NCI-H128 (cell line): ENCODE results near the gene ANTXR1.

Experiments
- DNase-seq: peaks from one replicate; lab custom pipeline; 2025; ENCODE audit not compliant: unreplicated experiment; lab: John Stamatoyannopoulos, UW

ANTXR1 gene

GRCh38 chr2:69203166-69203985, 190.4 kb downstream of the ANTXR1 start:
- no peak for DNase-seq

GRCh38 chr2:69204654-69205053, 191.7 kb downstream of the ANTXR1 start:
- no peak for DNase-seq

GRCh38 chr2:69205076-69205475, 192.1 kb downstream of the ANTXR1 start:
- no peak for DNase-seq

- DNase-seq: no peak
Observed at GRCh38 chr2:69205491-69205890, 192.5 kb downstream of the ANTXR1 start.

- DNase-seq: no peak
Observed at GRCh38 chr2:69208023-69208595, 195.1 kb downstream of the ANTXR1 start.

- DNase-seq: no peak
Observed at GRCh38 chr2:69209482-69209881, 196.5 kb downstream of the ANTXR1 start.

GRCh38 chr2:69210385-69210784, 197.4 kb downstream of the ANTXR1 start:
- DNase-seq: no peak

- DNase-seq: no peak
Observed at GRCh38 chr2:69211048-69211447, 198.1 kb downstream of the ANTXR1 start.

GRCh38 chr2:69211686-69212085, 198.7 kb downstream of the ANTXR1 start:
- no peak for DNase-seq

- no peak for DNase-seq
Observed at GRCh38 chr2:69212238-69213028, 199.5 kb downstream of the ANTXR1 start.

- no peak for DNase-seq
Observed at GRCh38 chr2:69213201-69213600, 200.2 kb downstream of the ANTXR1 start.

GRCh38 chr2:69213782-69214181, 200.8 kb downstream of the ANTXR1 start:
- no peak for DNase-seq

- no peak for DNase-seq
Observed at GRCh38 chr2:69214898-69215297, 201.9 kb downstream of the ANTXR1 start.

GRCh38 chr2:69216535-69217332, 203.8 kb downstream of the ANTXR1 start:
- DNase-seq: no peak

GRCh38 chr2:69217333-69218080, 204.5 kb downstream of the ANTXR1 start:
- DNase-seq: peak; percentile 89

GRCh38 chr2:69221512-69221911, 208.5 kb downstream of the ANTXR1 start:
- no peak for DNase-seq

GRCh38 chr2:69221960-69222751, 209.2 kb downstream of the ANTXR1 start:
- DNase-seq: no peak

GRCh38 chr2:69222953-69223658, 210.1 kb downstream of the ANTXR1 start:
- no peak for DNase-seq
